ENCODE data around the gene C16orf96. TPM values are rescaled to one million over a fixed set of nuclear protein-coding genes. Genes with fewer than 3 reads are reported as not detected.
A peak's percentile ranks its signal among the peaks of the same experiment; 100 is the strongest.

The C16orf96 gene
- total and polyA plus RNA-seq, 2 of the 8 experiments (the other 6 are each of a cell fraction or from before 2014, with no cell fraction given), result 1.0 to 1.3 TPM

- CTCF ChIA-PET (ENCODE audit: partially characterized antibody), result interaction anchor here (0.7 to 8.1 kb wide), 10 partner anchors 13 to 88 kb away, joined by 3 to 65 read pairs (median 4); partner anchors contain the start of gene MGRN1
Observed at GRCh38 chr16:4597174-4597573, 41.0 kb downstream of the C16orf96 start.

More at GRCh38 chr16:4597174-4597573, 41.0 kb downstream of the C16orf96 start:
- WGBS, 2 experiments (ENCODE audit: extremely low coverage in 1 of 2, insufficient coverage in 1 of 2, insufficient read length in 1 of 2, insufficient replicate concordance in 2 of 2, low coverage in 1 of 2, low lambda C conversion rate in 2 of 2, missing lambda C conversion rate in 1 of 2), result 86% methylated on average over 9 of the region's 9 CpGs; no CpG with 5 or more reads in 1 of the 2 experiments
- Histone ChIP-seq H4K20me1 (replicated peaks in 1 of 2; ENCODE audit: control insufficient read depth in 1 of 2, insufficient read depth in 2 of 2, low read length in 2 of 2) (no peaks in the 10 kb centered on the region), H3K18ac (ENCODE audit: extremely low read depth, low read length) (no peak overlapping the region), H3K56ac (replicated peaks; ENCODE audit: insufficient read length, low read depth, low read length) (no peak overlapping the region), H2BK20ac (ENCODE audit: low read length) (no peak overlapping the region), H3K14ac (ENCODE audit: insufficient read length) (no peak overlapping the region), H3K27ac (ENCODE audit: low read depth, low read length) (no peak overlapping the region), H4K8ac (ENCODE audit: extremely low read depth, insufficient read depth, low read length) (no peak overlapping the region), H2BK15ac (ENCODE audit: low read length) (0 out of 2 replicates have a peak overlapping the region, but pooled peaks have one; percentile 16), H3K79me2 (ENCODE audit: control insufficient read depth in 1 of 2, insufficient read depth in 2 of 2, low read length in 2 of 2) (no peaks in the 10 kb centered on the region), H3K79me1 (ENCODE audit: low read depth, low read length) (no peaks in the 10 kb centered on the region), H3K23ac (ENCODE audit: insufficient read length) (no peak overlapping the region), H2BK120ac (replicated peaks; ENCODE audit: low read depth, low read length) (no peak overlapping the region), H4K5ac (ENCODE audit: insufficient read length, low read depth, low read length) (no peak overlapping the region), H3K23me2 (ENCODE audit: low read depth, low read length) (no peaks in the 10 kb centered on the region), H3K4me3 (ENCODE audit: extremely low read depth in 1 of 4, insufficient read depth in 2 of 4, low read depth in 3 of 4, low read length in 4 of 4) (no peak overlapping the region), H3K9ac (replicated peaks in 1 of 4; ENCODE audit: extremely low read depth in 1 of 4, low read depth in 3 of 4, low read length in 3 of 4) (no peak overlapping the region), H3K9me3 (ENCODE audit: insufficient read depth in 2 of 2, low read depth in 1 of 2, low read length in 1 of 2) (no peaks in the 10 kb centered on the region), H2AFZ (ENCODE audit: low read length) (no peak overlapping the region), H3K27me3 (replicated peaks in 1 of 4; ENCODE audit: control insufficient read depth in 3 of 4, extremely low read depth in 1 of 4, insufficient read depth in 3 of 4, low read length in 3 of 4) (no peaks in the 10 kb centered on the region; a peak in 1 of 7 replicates), H4K91ac (replicated peaks; ENCODE audit: insufficient read length, low read length) (no peak overlapping the region), H3K36me3 (ENCODE audit: control insufficient read depth in 2 of 4, insufficient read depth in 4 of 4, low read length in 3 of 4) (no peaks in the 10 kb centered on the region), H2BK12ac (ENCODE audit: low read depth, low read length) (0 out of 2 replicates have a peak overlapping the region, but pooled peaks have one; percentile 31), H3K4me1 (replicated peaks in 1 of 4; ENCODE audit: control insufficient read depth in 3 of 4, insufficient read depth in 4 of 4, low read length in 3 of 4) (peaks cover 0 to 26% (median 12%) of the 10 kb centered on the region in 4 experiments; a peak in 6 of 7 replicates), H3K4me2 (ENCODE audit: insufficient read depth in 1 of 2, low read depth in 2 of 2, low read length in 2 of 2) (no peak overlapping the region), H3K4ac (replicated peaks; ENCODE audit: insufficient read length, low read depth, low read length) (no peak overlapping the region), H2BK5ac (ENCODE audit: low read depth, low read length) (no peak overlapping the region), H2AK5ac (ENCODE audit: low read depth, low read length) (no peak overlapping the region)
- POLR2A ChIA-PET (ENCODE audit: partially characterized antibody), result interaction anchor here (1.1 to 12.8 kb wide), 3 partner anchors 15 to 107 kb away, joined by 3 to 126 read pairs (median 3); partner anchors contain the start of genes CDIP1 and UBALD1
- FAIRE-seq, result no peak
- no peak for DNase-seq (ENCODE audit: low read depth in 1 of 2, low spot score in 2 of 2)
- TF ChIP-seq ATF3 (IDR thresholded peaks at IDR 0.05; ENCODE audit: insufficient read depth, low read depth, low read length) (no peak), POLR2A (IDR thresholded peaks at IDR 0.05; ENCODE audit: control extremely low read depth in 1 of 2, low read depth in 2 of 2, low read length in 2 of 2) (no peak), NRF1 (IDR thresholded peaks at IDR 0.05; ENCODE audit: low read depth, low read length) (no peak), POU5F1 (IDR thresholded peaks at IDR 0.05; ENCODE audit: low read depth, low read length) (no peak), TEAD4 (IDR thresholded peaks at IDR 0.05; ENCODE audit: low read depth, low read length) (no peak)

All from H1 (cell line).